Measurements from ENCODE around the gene MAPKAP1.
A peak's percentile ranks its signal among the peaks of the same experiment; 100 is the strongest.

MAPKAP1 gene

GRCh38 chr9:125412166-125412565 is 294.8 kb downstream of the MAPKAP1 start:
- Histone ChIP-seq H3K4me3 (ENCODE audit: low read length) (no peak overlapping the region), H3K27ac (ENCODE audit: low read length) (no peak overlapping the region), H3K27me3 (ENCODE audit: control insufficient read depth, insufficient read depth, low read length) (peaks cover 16% of the 10 kb centered on the region), H3K9ac (ENCODE audit: low read length) (no peak overlapping the region), H3K9me3 (ENCODE audit: control insufficient read depth, low read depth, low read length) (no peaks in the 10 kb centered on the region), H3K36me3 (ENCODE audit: control insufficient read depth, low read depth, low read length) (no peaks in the 10 kb centered on the region), H3K4me1 (ENCODE audit: control insufficient read depth, low read depth, low read length) (no peaks in the 10 kb centered on the region)

GRCh38 chr9:125411171-125411756 is 295.7 kb downstream of the MAPKAP1 start:
- Histone ChIP-seq H3K4me1 (ENCODE audit: control insufficient read depth, low read depth, low read length) (no peaks in the 10 kb centered on the region), H3K27ac (ENCODE audit: low read length) (no peak overlapping the region), H3K9me3 (ENCODE audit: control insufficient read depth, low read depth, low read length) (no peaks in the 10 kb centered on the region), H3K36me3 (ENCODE audit: control insufficient read depth, low read depth, low read length) (no peaks in the 10 kb centered on the region), H3K4me3 (ENCODE audit: low read length) (no peak overlapping the region), H3K9ac (ENCODE audit: low read length) (no peak overlapping the region), H3K27me3 (ENCODE audit: control insufficient read depth, insufficient read depth, low read length) (peaks cover 20% of the 10 kb centered on the region)

- Histone ChIP-seq H3K4me3 (ENCODE audit: low read length) (no peak overlapping the region), H3K9ac (ENCODE audit: low read length) (no peak overlapping the region), H3K36me3 (ENCODE audit: control insufficient read depth, low read depth, low read length) (no peaks in the 10 kb centered on the region), H3K27ac (ENCODE audit: low read length) (no peak overlapping the region), H3K9me3 (ENCODE audit: control insufficient read depth, low read depth, low read length) (no peaks in the 10 kb centered on the region), H3K4me1 (ENCODE audit: control insufficient read depth, low read depth, low read length) (no peaks in the 10 kb centered on the region), H3K27me3 (ENCODE audit: control insufficient read depth, insufficient read depth, low read length) (peaks cover 20% of the 10 kb centered on the region)
Measured at GRCh38 chr9:125410522-125410894, 296.5 kb downstream of the MAPKAP1 start.

GRCh38 chr9:125409637-125410521 is 297.1 kb downstream of the MAPKAP1 start:
- Histone ChIP-seq H3K9ac (ENCODE audit: low read length) (no peak overlapping the region), H3K4me3 (ENCODE audit: low read length) (no peak overlapping the region), H3K4me1 (ENCODE audit: control insufficient read depth, low read depth, low read length) (no peaks in the 10 kb centered on the region)

GRCh38 chr9:125409217-125409636 is 297.8 kb downstream of the MAPKAP1 start:
- Histone ChIP-seq H3K4me1 (ENCODE audit: control insufficient read depth, low read depth, low read length) (no peaks in the 10 kb centered on the region), H3K4me3 (ENCODE audit: low read length) (no peak overlapping the region), H3K27ac (ENCODE audit: low read length) (no peak overlapping the region), H3K9ac (ENCODE audit: low read length) (no peak overlapping the region), H3K9me3 (ENCODE audit: control insufficient read depth, low read depth, low read length) (no peaks in the 10 kb centered on the region), H3K36me3 (ENCODE audit: control insufficient read depth, low read depth, low read length) (no peaks in the 10 kb centered on the region), H3K27me3 (ENCODE audit: control insufficient read depth, insufficient read depth, low read length) (peaks cover 20% of the 10 kb centered on the region)

More at GRCh38 chr9:125409637-125410521, 297.1 kb downstream of the MAPKAP1 start:
- peaks cover 20% of the 10 kb centered on the region for H3K27me3 ChIP-seq (ENCODE audit: control insufficient read depth, insufficient read depth, low read length)
- no peak overlapping the region for H3K27ac ChIP-seq (ENCODE audit: low read length)
- no peaks in the 10 kb centered on the region for H3K9me3 ChIP-seq (ENCODE audit: control insufficient read depth, low read depth, low read length)
- H3K36me3 ChIP-seq (ENCODE audit: control insufficient read depth, low read depth, low read length), result no peaks in the 10 kb centered on the region

GRCh38 chr9:125407974-125408900 is 298.8 kb downstream of the MAPKAP1 start:
- Histone ChIP-seq H3K4me1 (ENCODE audit: control insufficient read depth, low read depth, low read length) (no peaks in the 10 kb centered on the region), H3K27ac (ENCODE audit: low read length) (no peak overlapping the region), H3K36me3 (ENCODE audit: control insufficient read depth, low read depth, low read length) (no peaks in the 10 kb centered on the region), H3K4me3 (ENCODE audit: low read length) (peak overlapping the region; percentile 59), H3K9me3 (ENCODE audit: control insufficient read depth, low read depth, low read length) (no peaks in the 10 kb centered on the region), H3K9ac (ENCODE audit: low read length) (peak overlapping the region; percentile 70), H3K27me3 (ENCODE audit: control insufficient read depth, insufficient read depth, low read length) (peaks cover 20% of the 10 kb centered on the region)

GRCh38 chr9:125407432-125407973 is 299.5 kb downstream of the MAPKAP1 start:
- Histone ChIP-seq H3K9me3 (ENCODE audit: control insufficient read depth, low read depth, low read length) (no peaks in the 10 kb centered on the region), H3K4me1 (ENCODE audit: control insufficient read depth, low read depth, low read length) (no peaks in the 10 kb centered on the region), H3K27me3 (ENCODE audit: control insufficient read depth, insufficient read depth, low read length) (peaks cover 20% of the 10 kb centered on the region), H3K4me3 (ENCODE audit: low read length) (peak overlapping the region; percentile 59), H3K36me3 (ENCODE audit: control insufficient read depth, low read depth, low read length) (no peaks in the 10 kb centered on the region), H3K27ac (ENCODE audit: low read length) (no peak overlapping the region), H3K9ac (ENCODE audit: low read length) (peak overlapping the region; percentile 70)

GRCh38 chr9:125406810-125407087 is 300.3 kb downstream of the MAPKAP1 start:
- Histone ChIP-seq H3K9me3 (ENCODE audit: control insufficient read depth, low read depth, low read length) (no peaks in the 10 kb centered on the region), H3K9ac (ENCODE audit: low read length) (no peak overlapping the region), H3K4me3 (ENCODE audit: low read length) (no peak overlapping the region), H3K4me1 (ENCODE audit: control insufficient read depth, low read depth, low read length) (no peaks in the 10 kb centered on the region), H3K36me3 (ENCODE audit: control insufficient read depth, low read depth, low read length) (no peaks in the 10 kb centered on the region), H3K27ac (ENCODE audit: low read length) (no peak overlapping the region), H3K27me3 (ENCODE audit: control insufficient read depth, insufficient read depth, low read length) (peaks cover 20% of the 10 kb centered on the region)

- Histone ChIP-seq H3K9me3 (ENCODE audit: control insufficient read depth, low read depth, low read length) (no peaks in the 10 kb centered on the region), H3K27ac (ENCODE audit: low read length) (no peak overlapping the region), H3K27me3 (ENCODE audit: control insufficient read depth, insufficient read depth, low read length) (peaks cover 20% of the 10 kb centered on the region), H3K9ac (ENCODE audit: low read length) (no peak overlapping the region), H3K4me3 (ENCODE audit: low read length) (no peak overlapping the region), H3K4me1 (ENCODE audit: control insufficient read depth, low read depth, low read length) (no peaks in the 10 kb centered on the region), H3K36me3 (ENCODE audit: control insufficient read depth, low read depth, low read length) (no peaks in the 10 kb centered on the region)
Measured at GRCh38 chr9:125405938-125406809, 300.8 kb downstream of the MAPKAP1 start.

- Histone ChIP-seq H3K36me3 (ENCODE audit: control insufficient read depth, low read depth, low read length) (no peaks in the 10 kb centered on the region), H3K9ac (ENCODE audit: low read length) (no peak overlapping the region), H3K27ac (ENCODE audit: low read length) (no peak overlapping the region), H3K9me3 (ENCODE audit: control insufficient read depth, low read depth, low read length) (no peaks in the 10 kb centered on the region), H3K4me3 (ENCODE audit: low read length) (no peak overlapping the region), H3K4me1 (ENCODE audit: control insufficient read depth, low read depth, low read length) (no peaks in the 10 kb centered on the region), H3K27me3 (ENCODE audit: control insufficient read depth, insufficient read depth, low read length) (peaks cover 20% of the 10 kb centered on the region)
Measured at GRCh38 chr9:125404733-125405132, 302.3 kb downstream of the MAPKAP1 start.

All from iPS-18a (cell line).